ENCODE results near the gene HCFC1R1.

The HCFC1R1 gene

DNA sequence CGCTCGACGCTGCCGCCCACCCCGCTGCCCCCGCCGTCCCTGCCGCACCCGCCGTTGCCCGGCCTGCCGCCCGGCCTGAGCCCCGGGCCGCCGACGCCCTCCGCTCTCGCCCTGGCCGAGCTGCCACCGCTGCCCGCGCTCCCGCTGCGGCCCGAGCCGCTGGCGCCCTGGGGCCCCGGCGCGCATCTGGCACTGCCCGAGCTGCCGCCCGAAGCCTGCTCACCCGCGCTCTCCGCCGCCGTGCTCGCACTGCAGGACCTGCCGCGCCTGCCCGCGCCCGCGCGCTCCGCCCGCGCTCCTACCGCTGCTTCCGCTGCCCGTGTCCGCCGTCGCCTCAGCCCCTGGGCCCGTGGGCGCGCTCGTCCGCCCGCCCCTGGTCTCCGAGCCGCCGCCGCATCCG, 19.4 kb downstream of the HCFC1R1 start:
- WGBS (ENCODE audit: insufficient coverage) = 0% methylated on average over 39 of the region's 67 CpGs
- Histone ChIP-seq H3K36me3 (ENCODE audit: control insufficient read depth in 4 of 4, insufficient read depth in 4 of 4, low read length in 3 of 4) (peaks cover 0 to 4% (median 1%) of the 10 kb centered on the region in 4 experiments), H3K4me3 (ENCODE audit: control insufficient read depth in 1 of 7, extremely low read depth in 1 of 7, insufficient read depth in 4 of 7, low read depth in 2 of 7, low read length in 6 of 7) (peak overlapping the region in 6 of 7 experiments; percentile 19 to 81 (median 50)), H3K9me3 (ENCODE audit: control extremely low read depth in 1 of 5, control insufficient read depth in 4 of 5, insufficient read depth in 2 of 5, low read depth in 1 of 5, low read length in 4 of 5) (no peaks in the 10 kb centered on the region), H3K27me3 (replicated peaks in 2 of 5; ENCODE audit: control insufficient read depth in 4 of 5, insufficient read depth in 5 of 5, low read length in 4 of 5) (no peaks in the 10 kb centered on the region), H3K4me1 (ENCODE audit: control extremely low read depth in 1 of 4, control insufficient read depth in 4 of 4, insufficient read depth in 4 of 4, low read length in 3 of 4) (peaks cover 11 to 48% (median 41%) of the 10 kb centered on the region in 4 experiments), H3K27ac (ENCODE audit: insufficient read depth in 1 of 2, low read depth in 1 of 2, low read length in 2 of 2, poor library complexity in 1 of 2, severe bottlenecking in 2 of 2) (no peak overlapping the region)
- peak; percentile 20 to 62 (median 52) for DNase-seq
- CTCF ChIA-PET = interaction anchor here (0.7 to 10.6 kb wide), 8 partner anchors 16 to 408 kb away, joined by 3 to 197 read pairs (median 3); partner anchors contain the start of genes CLDN6, HCFC1R1, THOC6 and TNFRSF12A
- POLR2A ChIA-PET = interaction anchor here (0.6 to 2.5 kb wide), 3 partner anchors 16 to 214 kb away, joined by 3 to 11 read pairs (median 7); partner anchors contain the start of gene TNFRSF12A

DNA sequence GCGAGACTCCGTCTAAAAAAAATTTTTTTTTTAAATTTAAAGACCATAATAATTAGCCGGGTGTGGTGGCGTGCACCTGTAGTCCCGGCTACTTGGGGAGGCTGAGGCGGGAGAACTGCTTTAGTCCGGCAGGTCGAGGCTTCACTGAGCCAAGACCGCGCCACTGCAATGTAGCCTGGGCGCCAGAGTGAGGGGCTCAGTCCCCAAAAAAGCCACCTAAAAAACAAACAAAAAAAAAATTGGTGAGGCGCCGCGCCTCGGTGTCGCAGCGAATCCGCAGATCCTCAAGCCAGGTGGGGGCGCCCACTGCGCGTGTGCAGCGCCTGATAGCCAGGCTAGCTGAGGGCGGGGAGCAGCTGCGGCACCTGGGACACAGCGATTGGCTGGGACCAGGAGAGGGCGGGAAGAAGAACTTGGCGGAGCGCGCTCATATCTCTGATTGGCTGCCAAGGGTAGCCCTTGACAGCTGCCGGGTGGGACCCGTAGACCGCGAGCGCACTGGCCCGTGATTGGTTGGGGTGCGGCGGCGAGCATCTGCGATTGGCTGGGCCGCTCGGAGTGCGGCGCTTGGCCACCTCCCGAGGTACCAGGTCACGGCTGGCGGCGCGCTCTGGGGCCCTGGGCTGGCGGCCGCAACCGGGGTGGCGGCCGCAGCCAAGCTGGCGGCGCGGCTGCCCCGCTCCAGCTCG, 20.0 kb downstream of the HCFC1R1 start:
- peak overlapping the region; percentile 19 to 81 (median 48) for H3K4me3 ChIP-seq (ENCODE audit: control insufficient read depth in 1 of 7, extremely low read depth in 1 of 7, insufficient read depth in 4 of 7, low read depth in 2 of 7, low read length in 6 of 7)
- peaks cover 0 to 4% (median 1%) of the 10 kb centered on the region in 4 experiments for H3K36me3 ChIP-seq (ENCODE audit: control insufficient read depth in 4 of 4, insufficient read depth in 4 of 4, low read length in 3 of 4)
- 9% methylated on average over 47 of the region's 58 CpGs for WGBS (ENCODE audit: insufficient coverage)
- POLR2A ChIA-PET = interaction anchor here (0.6 to 2.5 kb wide), 4 partner anchors 17 to 213 kb away, joined by 3 to 11 read pairs (median 5); partner anchors contain the start of gene TNFRSF12A
- no peaks in the 10 kb centered on the region for H3K27me3 ChIP-seq (replicated peaks in 2 of 5; ENCODE audit: control insufficient read depth in 4 of 5, insufficient read depth in 5 of 5, low read length in 4 of 5)
- peaks cover 11 to 42% (median 35%) of the 10 kb centered on the region in 4 experiments for H3K4me1 ChIP-seq (ENCODE audit: control extremely low read depth in 1 of 4, control insufficient read depth in 4 of 4, insufficient read depth in 4 of 4, low read length in 3 of 4)
- CTCF ChIA-PET = interaction anchor here (0.7 to 10.6 kb wide), 9 partner anchors 15 to 408 kb away, joined by 3 to 197 read pairs (median 3); partner anchors contain the start of genes CLDN6, HCFC1R1, THOC6 and TNFRSF12A
- H3K27ac ChIP-seq (ENCODE audit: insufficient read depth in 1 of 2, low read depth in 1 of 2, low read length in 2 of 2, poor library complexity in 1 of 2, severe bottlenecking in 2 of 2) = no peak overlapping the region
- peak; percentile 99 to 100 (median 100) for DNase-seq
- no peaks in the 10 kb centered on the region for H3K9me3 ChIP-seq (ENCODE audit: control extremely low read depth in 1 of 5, control insufficient read depth in 4 of 5, insufficient read depth in 2 of 5, low read depth in 1 of 5, low read length in 4 of 5)

DNA sequence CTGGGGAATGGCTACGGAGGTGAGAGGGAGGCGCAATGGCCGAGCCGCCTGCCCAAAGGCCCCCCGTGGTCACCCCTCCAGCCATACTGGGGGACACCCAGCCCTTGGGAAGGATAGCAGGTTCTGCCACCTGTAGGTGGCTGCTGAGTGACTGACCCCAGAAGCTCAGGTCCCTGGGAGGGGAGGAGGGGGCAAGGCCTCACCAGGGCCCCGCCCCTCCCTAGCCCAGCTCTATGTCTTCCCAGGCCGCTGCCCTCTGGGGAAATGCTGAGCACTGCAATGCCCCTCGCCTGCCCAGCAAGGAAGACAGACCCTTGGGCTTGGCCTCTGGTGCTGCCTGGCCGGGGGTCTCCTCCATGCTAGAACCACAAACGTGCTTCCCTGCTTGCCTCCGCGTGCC, 22.4 kb downstream of the HCFC1R1 start:
- no peaks in the 10 kb centered on the region for H3K9me3 ChIP-seq (ENCODE audit: control extremely low read depth in 1 of 5, control insufficient read depth in 4 of 5, insufficient read depth in 2 of 5, low read depth in 1 of 5, low read length in 4 of 5)
- DNase-seq = no peak
- no peaks in the 10 kb centered on the region for H3K27me3 ChIP-seq (replicated peaks in 2 of 5; ENCODE audit: control insufficient read depth in 4 of 5, insufficient read depth in 5 of 5, low read length in 4 of 5)
- WGBS (ENCODE audit: insufficient coverage) = 87% methylated on average over 7 of the region's 12 CpGs
- ChIA-PET CTCF (interaction anchor here (1.1 to 10.6 kb wide), 5 partner anchors 13 to 170 kb away, joined by 4 to 197 read pairs (median 9); partner anchors contain the start of genes CLDN6, HCFC1R1, THOC6 and TNFRSF12A), POLR2A (no interaction called here)
- H3K36me3 ChIP-seq (ENCODE audit: control insufficient read depth in 4 of 4, insufficient read depth in 4 of 4, low read length in 3 of 4) = peaks cover 0 to 4% (median 1%) of the 10 kb centered on the region in 4 experiments
- no peak overlapping the region for H3K4me3 ChIP-seq (ENCODE audit: control insufficient read depth in 1 of 7, extremely low read depth in 1 of 7, insufficient read depth in 4 of 7, low read depth in 2 of 7, low read length in 6 of 7)
- H3K4me1 ChIP-seq (ENCODE audit: control extremely low read depth in 1 of 4, control insufficient read depth in 4 of 4, insufficient read depth in 4 of 4, low read length in 3 of 4) = peaks cover 0 to 18% (median 11%) of the 10 kb centered on the region in 4 experiments
- H3K27ac ChIP-seq (ENCODE audit: insufficient read depth in 1 of 2, low read depth in 1 of 2, low read length in 2 of 2, poor library complexity in 1 of 2, severe bottlenecking in 2 of 2) = no peak overlapping the region

DNA sequence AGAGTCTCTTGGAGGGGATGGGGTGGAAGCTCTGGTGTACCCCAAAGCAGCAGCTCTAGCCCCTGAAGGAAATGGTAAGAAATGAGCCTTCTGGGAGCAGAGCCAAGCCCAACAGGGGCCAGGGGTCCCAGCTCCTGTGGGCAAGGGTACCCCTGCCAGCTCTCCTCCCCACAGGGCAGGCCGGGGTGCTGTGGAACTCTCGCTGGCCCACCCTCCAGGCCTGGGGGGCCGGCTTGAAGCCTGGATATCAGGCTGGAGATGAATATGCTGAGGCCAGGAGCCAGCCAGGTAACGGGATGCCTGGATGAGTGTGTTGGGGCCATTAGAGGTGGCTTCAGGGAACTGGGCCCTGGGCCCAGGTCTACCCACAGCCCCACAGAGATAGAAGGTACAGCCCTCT, 23.2 kb downstream of the HCFC1R1 start:
- POLR2A ChIA-PET = no interaction called here

DNA sequence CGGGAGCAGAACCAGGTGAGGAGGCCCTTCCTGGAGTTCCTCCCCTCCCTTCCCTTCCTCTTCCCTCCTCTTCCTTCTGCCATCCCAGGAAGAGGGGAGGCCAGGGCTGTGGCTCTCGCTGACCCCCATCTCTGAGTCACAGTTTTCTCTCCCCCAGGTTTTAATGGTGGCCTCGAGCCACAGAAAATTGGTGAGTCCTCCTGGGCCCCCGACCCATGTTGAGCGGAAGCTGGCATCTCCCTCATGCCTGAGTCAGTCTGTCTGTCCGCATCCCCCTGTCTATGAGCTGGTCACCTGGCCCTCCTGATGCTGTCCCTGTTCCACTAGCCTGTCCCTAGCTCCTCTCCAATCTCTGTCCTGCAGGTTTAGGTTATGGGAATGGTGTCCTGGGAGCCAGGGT, 23.8 kb downstream of the HCFC1R1 start:
- Histone ChIP-seq H3K4me1 (ENCODE audit: control extremely low read depth in 1 of 4, control insufficient read depth in 4 of 4, insufficient read depth in 4 of 4, low read length in 3 of 4) (peaks cover 0 to 6% (median 2%) of the 10 kb centered on the region in 4 experiments), H3K9me3 (ENCODE audit: control extremely low read depth in 1 of 5, control insufficient read depth in 4 of 5, insufficient read depth in 2 of 5, low read depth in 1 of 5, low read length in 4 of 5) (no peaks in the 10 kb centered on the region), H3K4me3 (ENCODE audit: control insufficient read depth in 1 of 7, extremely low read depth in 1 of 7, insufficient read depth in 4 of 7, low read depth in 2 of 7, low read length in 6 of 7) (no peak overlapping the region), H3K27me3 (replicated peaks in 2 of 5; ENCODE audit: control insufficient read depth in 4 of 5, insufficient read depth in 5 of 5, low read length in 4 of 5) (no peaks in the 10 kb centered on the region), H3K27ac (ENCODE audit: insufficient read depth in 1 of 2, low read depth in 1 of 2, low read length in 2 of 2, poor library complexity in 1 of 2, severe bottlenecking in 2 of 2) (no peak overlapping the region), H3K36me3 (ENCODE audit: control insufficient read depth in 4 of 4, insufficient read depth in 4 of 4, low read length in 3 of 4) (peaks cover 0 to 4% (median 1%) of the 10 kb centered on the region in 4 experiments)
- ChIA-PET POLR2A (no interaction called here), CTCF (interaction anchor here (1.0 to 10.6 kb wide), 4 partner anchors 11 to 30 kb away, joined by 3 to 197 read pairs (median 55); partner anchors contain the start of genes CLDN6, HCFC1R1, THOC6 and TNFRSF12A)
- 100% methylated on average over 4 of the region's 6 CpGs for WGBS (ENCODE audit: insufficient coverage)
- no peak for DNase-seq

More for the DNA sequence above, 23.2 kb downstream of the HCFC1R1 start:
- Histone ChIP-seq H3K27ac (ENCODE audit: insufficient read depth in 1 of 2, low read depth in 1 of 2, low read length in 2 of 2, poor library complexity in 1 of 2, severe bottlenecking in 2 of 2) (no peak overlapping the region), H3K4me1 (ENCODE audit: control extremely low read depth in 1 of 4, control insufficient read depth in 4 of 4, insufficient read depth in 4 of 4, low read length in 3 of 4) (peaks cover 0 to 10% (median 5%) of the 10 kb centered on the region in 4 experiments), H3K4me3 (ENCODE audit: control insufficient read depth in 1 of 7, extremely low read depth in 1 of 7, insufficient read depth in 4 of 7, low read depth in 2 of 7, low read length in 6 of 7) (no peak overlapping the region), H3K36me3 (ENCODE audit: control insufficient read depth in 4 of 4, insufficient read depth in 4 of 4, low read length in 3 of 4) (peaks cover 0 to 4% (median 1%) of the 10 kb centered on the region in 4 experiments), H3K27me3 (replicated peaks in 2 of 5; ENCODE audit: control insufficient read depth in 4 of 5, insufficient read depth in 5 of 5, low read length in 4 of 5) (no peaks in the 10 kb centered on the region), H3K9me3 (ENCODE audit: control extremely low read depth in 1 of 5, control insufficient read depth in 4 of 5, insufficient read depth in 2 of 5, low read depth in 1 of 5, low read length in 4 of 5) (no peaks in the 10 kb centered on the region)
- CTCF ChIA-PET = interaction anchor here (1.0 to 10.6 kb wide), 5 partner anchors 12 to 30 kb away, joined by 3 to 197 read pairs (median 9); partner anchors contain the start of genes CLDN6, HCFC1R1, THOC6 and TNFRSF12A
- DNase-seq = no peak
- WGBS (ENCODE audit: insufficient coverage) = 93% methylated on average over 3 of the region's 4 CpGs

DNA sequence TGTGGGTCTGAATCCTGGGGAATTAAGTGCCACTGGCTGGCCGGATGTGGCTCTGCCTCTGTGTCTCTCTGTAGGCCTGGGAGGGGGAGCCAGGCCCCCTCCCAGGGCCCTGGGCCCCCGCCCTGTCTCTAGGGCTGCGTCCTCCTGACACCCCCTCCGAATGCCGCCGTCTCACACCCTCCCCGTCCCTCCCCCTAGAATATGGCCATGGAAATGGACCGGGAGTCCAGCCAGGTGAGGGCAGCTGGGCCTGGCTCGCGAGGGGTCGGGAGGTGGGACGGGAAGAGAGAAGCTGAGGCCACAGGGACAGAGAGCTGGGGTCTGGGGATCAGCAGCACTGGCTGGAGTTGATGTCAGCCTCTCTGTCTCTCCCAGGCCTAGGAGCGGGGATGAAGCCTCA, 27.4 kb downstream of the HCFC1R1 start:
- ChIA-PET CTCF (interaction anchor here (1.1 to 1.8 kb wide), 3 partner anchors 8 to 35 kb away, joined by 3 read pairs; a partner anchor contains a TSS), POLR2A (no interaction called here)
- DNase-seq = no peak
- Histone ChIP-seq H3K4me1 (ENCODE audit: control extremely low read depth in 1 of 4, control insufficient read depth in 4 of 4, insufficient read depth in 4 of 4, low read length in 3 of 4) (no peaks in the 10 kb centered on the region), H3K9me3 (ENCODE audit: control extremely low read depth in 1 of 5, control insufficient read depth in 4 of 5, insufficient read depth in 2 of 5, low read depth in 1 of 5, low read length in 4 of 5) (no peaks in the 10 kb centered on the region), H3K27me3 (replicated peaks in 2 of 5; ENCODE audit: control insufficient read depth in 4 of 5, insufficient read depth in 5 of 5, low read length in 4 of 5) (no peaks in the 10 kb centered on the region), H3K27ac (ENCODE audit: insufficient read depth in 1 of 2, low read depth in 1 of 2, low read length in 2 of 2, poor library complexity in 1 of 2, severe bottlenecking in 2 of 2) (no peak overlapping the region), H3K4me3 (ENCODE audit: control insufficient read depth in 1 of 7, extremely low read depth in 1 of 7, insufficient read depth in 4 of 7, low read depth in 2 of 7, low read length in 6 of 7) (no peak overlapping the region), H3K36me3 (ENCODE audit: control insufficient read depth in 4 of 4, insufficient read depth in 4 of 4, low read length in 3 of 4) (no peaks in the 10 kb centered on the region)
- 100% methylated on average over 7 of the region's 13 CpGs for WGBS (ENCODE audit: insufficient coverage)
